ENCODE data around the gene CDK5.
A peak's percentile ranks its signal among the peaks of the same experiment; 100 is the strongest.

Gene CDK5

GRCh38 chr7:151091431-151091830 is 33.7 kb upstream of the CDK5 start:
- TF ChIP-seq CTCF (IDR thresholded peaks at IDR 0.05; ENCODE audit: borderline replicate concordance, insufficient read depth, low read depth, low read length), result peak; percentile 79
- no peak overlapping the region for H3K4me3 ChIP-seq (ENCODE audit: low read depth, low read length)

GRCh38 chr7:151091003-151091402 is 33.3 kb upstream of the CDK5 start:
- H3K4me3 ChIP-seq (ENCODE audit: low read depth, low read length), result no peak overlapping the region
- TF ChIP-seq CTCF (IDR thresholded peaks at IDR 0.05; ENCODE audit: borderline replicate concordance, insufficient read depth, low read depth, low read length), result no peak

GRCh38 chr7:151089893-151090730 is 32.4 kb upstream of the CDK5 start:
- H3K4me3 ChIP-seq (ENCODE audit: low read depth, low read length), result no peak overlapping the region
- no peak for TF ChIP-seq CTCF (IDR thresholded peaks at IDR 0.05; ENCODE audit: borderline replicate concordance, insufficient read depth, low read depth, low read length)

- peak overlapping the region; percentile 33 for H3K4me3 ChIP-seq (ENCODE audit: low read depth, low read length)
These were observed 31.4 kb upstream of the CDK5 start for GRCh38 chr7:151088856-151089699.

GRCh38 chr7:151088019-151088855 is 30.5 kb upstream of the CDK5 start:
- peak overlapping the region; percentile 73 for H3K4me3 ChIP-seq (ENCODE audit: low read depth, low read length)
- TF ChIP-seq CTCF (IDR thresholded peaks at IDR 0.05; ENCODE audit: borderline replicate concordance, insufficient read depth, low read depth, low read length), result no peak

More at GRCh38 chr7:151088856-151089699, 31.4 kb upstream of the CDK5 start:
- no peak for TF ChIP-seq CTCF (IDR thresholded peaks at IDR 0.05; ENCODE audit: borderline replicate concordance, insufficient read depth, low read depth, low read length)

GRCh38 chr7:151087245-151088018 is 29.7 kb upstream of the CDK5 start:
- peak overlapping the region; percentile 73 for H3K4me3 ChIP-seq (ENCODE audit: low read depth, low read length)
- TF ChIP-seq CTCF (IDR thresholded peaks at IDR 0.05; ENCODE audit: borderline replicate concordance, insufficient read depth, low read depth, low read length), result peak; percentile 41; the same call in 1 of the 2 replicates

Data from GM12875 (cell line).